DMS153 treated with DMSO at 0.1 percent for 48 hours (cell line): ENCODE measurements around the gene TSEN54.

Source experiments
- DNase-seq: peaks from one replicate; lab custom pipeline; 2025; ENCODE audit not compliant: unreplicated experiment; lab: John Stamatoyannopoulos, UW

Gene TSEN54

GRCh38 chr17:75503976-75504346, 12.4 kb upstream of the TSEN54 start:
- DNase-seq: no peak

DNA sequence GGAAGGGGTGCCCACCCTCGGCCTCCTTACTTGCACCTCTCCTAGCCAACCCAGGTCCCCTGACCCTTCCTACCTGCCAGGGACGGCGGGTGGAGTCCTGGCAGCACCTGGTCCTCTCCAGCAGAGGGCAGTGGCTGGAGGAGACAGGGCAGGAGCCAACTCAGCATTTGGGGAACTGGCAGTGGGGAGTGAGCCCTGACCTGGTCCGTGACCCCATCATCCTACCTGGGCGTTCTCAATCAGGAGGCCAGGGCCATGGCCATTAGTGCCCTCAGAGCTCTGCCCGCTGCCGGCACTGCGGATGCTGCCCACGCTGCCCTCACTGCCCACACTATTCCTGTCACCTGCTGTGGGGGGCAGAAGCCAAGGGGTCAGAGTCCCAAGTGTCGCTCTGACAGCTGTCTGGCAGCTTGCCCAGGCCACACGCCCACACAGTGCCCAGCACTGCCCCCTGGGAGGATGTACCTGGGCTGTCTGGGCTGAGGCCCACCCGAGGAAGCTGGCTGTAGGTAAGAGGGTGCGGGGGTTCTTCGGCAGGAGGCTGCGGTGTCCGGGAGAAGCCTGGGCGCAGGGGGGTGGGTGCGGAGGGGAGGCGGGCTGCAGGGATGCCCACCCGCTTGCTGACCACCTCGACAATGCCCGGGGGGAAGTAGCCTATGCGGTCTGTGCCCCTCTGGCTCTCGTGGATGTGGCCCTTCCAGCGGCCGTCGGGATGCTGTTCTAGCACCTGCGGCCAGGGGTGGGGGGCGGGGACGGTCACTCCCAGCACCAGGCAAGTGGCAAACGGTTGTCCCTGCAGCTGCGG, 11.8 kb upstream of the TSEN54 start:
- no peak for DNase-seq

DNA sequence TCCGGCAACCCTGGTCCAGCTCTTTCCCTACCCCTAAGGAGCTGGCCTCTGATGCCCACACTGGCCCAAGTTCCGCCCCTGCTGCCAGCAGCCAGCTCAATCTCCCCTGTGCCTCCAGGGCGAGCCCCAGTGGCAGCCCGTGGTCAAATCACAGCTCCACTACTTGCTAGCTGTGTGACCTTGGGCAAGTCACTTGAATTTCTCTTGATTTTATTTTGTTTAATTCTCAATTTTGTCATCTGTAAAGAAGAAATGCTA, 11.2 kb upstream of the TSEN54 start:
- no peak for DNase-seq

GRCh38 chr17:75505640-75506039, 10.7 kb upstream of the TSEN54 start:
- DNase-seq: no peak

- no peak for DNase-seq
Measured at GRCh38 chr17:75506134-75506533, 10.2 kb upstream of the TSEN54 start.

DNA sequence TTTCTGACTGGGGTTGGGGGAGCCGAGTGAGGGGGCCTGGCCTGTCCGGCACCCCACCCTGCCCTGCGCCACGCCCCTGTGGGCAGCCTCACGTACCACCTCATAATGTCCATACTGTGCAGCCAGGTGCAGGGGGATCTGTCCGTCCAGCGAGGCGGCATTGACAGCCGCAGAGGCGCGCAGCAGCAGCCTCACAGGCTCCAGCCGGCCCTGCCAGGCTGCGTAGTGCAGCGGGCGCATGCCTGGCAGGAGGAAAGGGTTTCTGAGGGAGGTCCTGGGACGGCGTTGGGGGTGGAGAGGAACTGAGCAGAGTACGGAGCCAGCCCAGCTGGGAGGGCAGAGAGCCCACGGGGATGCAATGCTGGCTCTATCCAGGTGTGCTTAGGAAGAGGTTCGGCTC, 9.4 kb upstream of the TSEN54 start:
- DNase-seq: no peak

DNA sequence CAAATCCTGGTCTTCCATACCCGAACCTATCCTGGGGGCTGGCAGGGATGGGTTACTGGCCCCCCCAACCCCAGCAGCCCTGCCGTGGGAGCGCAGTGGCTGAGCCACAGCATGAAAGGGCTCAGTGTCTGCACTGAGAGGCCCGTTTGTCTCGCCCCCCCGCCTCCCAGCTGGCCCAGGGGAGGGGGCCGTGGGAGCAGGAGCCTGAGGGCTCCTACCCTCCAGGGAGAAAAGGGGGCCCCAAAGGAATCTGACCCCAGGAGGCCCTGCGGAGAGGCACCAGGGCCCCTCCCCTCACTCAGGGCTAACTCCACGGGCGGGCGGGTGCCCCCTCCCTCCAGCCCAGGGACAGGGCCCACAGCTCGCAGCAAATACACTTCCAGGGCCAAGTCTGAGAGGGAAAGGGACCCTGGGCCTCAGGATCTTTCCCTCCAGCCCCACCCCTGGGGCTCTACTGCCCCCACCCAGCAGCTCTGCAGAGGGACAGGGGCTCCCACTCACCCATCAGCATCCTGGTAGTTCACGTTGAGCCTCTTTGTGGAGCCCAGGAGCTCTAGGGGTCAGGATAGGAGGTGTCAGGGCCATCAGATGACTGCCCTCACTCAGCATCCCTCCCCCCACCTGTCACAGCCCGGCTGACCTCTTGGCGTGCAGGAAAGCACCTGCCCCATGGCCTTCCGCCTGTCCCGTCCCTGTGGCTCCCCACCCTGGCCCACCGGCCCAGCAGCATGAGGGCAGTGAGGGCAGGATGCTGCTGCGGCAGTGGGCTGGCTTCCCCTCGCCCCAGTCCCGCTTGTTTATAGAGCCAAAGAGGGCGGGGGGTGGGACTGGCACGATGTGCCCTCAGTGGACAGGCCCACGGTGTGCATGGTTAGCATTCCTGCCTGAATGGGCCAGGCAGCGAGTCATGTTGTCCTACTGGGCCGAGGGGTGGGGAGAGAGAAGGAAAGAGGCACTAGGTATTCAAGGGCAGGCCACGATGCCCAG, 8.3 kb upstream of the TSEN54 start:
- no peak for DNase-seq

DNA sequence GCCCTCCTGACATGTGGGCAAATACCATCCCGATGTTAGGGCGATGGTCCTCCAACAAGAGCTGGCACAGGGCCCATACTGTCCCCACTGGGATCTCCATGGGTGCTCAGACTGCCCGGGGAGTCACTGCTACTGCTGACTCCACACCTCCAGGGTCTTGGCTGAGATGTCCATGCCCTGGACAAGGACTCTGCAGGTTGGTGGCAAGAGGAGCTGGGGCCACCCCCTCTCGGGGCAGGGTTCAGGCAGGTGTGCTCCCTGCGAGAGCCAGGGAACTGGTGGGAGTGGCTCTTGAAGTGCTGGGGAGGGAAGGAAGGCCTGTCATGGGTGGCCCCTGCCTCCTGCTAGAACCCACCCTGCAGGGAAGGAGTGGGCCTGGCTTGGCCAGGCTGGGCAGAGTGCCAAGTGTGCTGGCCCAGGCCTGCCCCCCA, 7.4 kb upstream of the TSEN54 start:
- DNase-seq: no peak

GRCh38 chr17:75509528-75510258, 6.6 kb upstream of the TSEN54 start:
- DNase-seq: no peak

- no peak for DNase-seq
Measured at GRCh38 chr17:75511270-75511609, 5.1 kb upstream of the TSEN54 start.

GRCh38 chr17:75511610-75512575, 4.4 kb upstream of the TSEN54 start:
- no peak for DNase-seq

GRCh38 chr17:75512926-75513640, 3.2 kb upstream of the TSEN54 start:
- no peak for DNase-seq

- no peak for DNase-seq
Measured at GRCh38 chr17:75513641-75514000, 2.7 kb upstream of the TSEN54 start.

GRCh38 chr17:75514299-75514918, 1.9 kb upstream of the TSEN54 start:
- DNase-seq: no peak

GRCh38 chr17:75514919-75515495, 1.3 kb upstream of the TSEN54 start:
- no peak for DNase-seq

- DNase-seq: peak; percentile 90
Measured at GRCh38 chr17:75515496-75516254, 653 bp upstream of the TSEN54 start, which contains the start of gene CASKIN2. CASKIN2 (minus strand) TSS chr17:75515537; CDS start chr17:75513804, 1,733 bp downstream.

GRCh38 chr17:75516619-75517296, 430 bp downstream of the TSEN54 start:
- DNase-seq: no peak
